NT2/D1 (cell line): Measurements from ENCODE around the gene MRTFA.

Experiments
- DNase-seq: peaks from one replicate; pipeline ENCODE4 v3.0.0-alpha.2; 2011; ENCODE audit warnings: low read depth, low spot score
- H3K27me3 ChIP-seq: 2 replicates; pipeline ENCODE4 v1.6.0; 2011; ENCODE audit warnings: mild to moderate bottlenecking; ENCODE audit not compliant: insufficient read length, insufficient read depth
- H3K36me3 ChIP-seq: 2 replicates; pipeline ENCODE4 v1.6.1; 2011; ENCODE audit warnings: mild to moderate bottlenecking, low read length, mixed read lengths; ENCODE audit not compliant: insufficient read depth, insufficient read length
- H3K4me1 ChIP-seq: 2 replicates; pipeline ENCODE4 v1.5.1; 2011; ENCODE audit not compliant: insufficient read depth, insufficient read length
- H3K4me3 ChIP-seq: 2 replicates; pipeline ENCODE4 v1.5.1; 2011; ENCODE audit warnings: low read depth; ENCODE audit not compliant: insufficient read length
- H3K9ac ChIP-seq: 2 replicates; pipeline ENCODE4 v1.6.0; 2011; ENCODE audit warnings: low read depth; ENCODE audit not compliant: insufficient read length
- H3K9me3 ChIP-seq: 2 replicates; pipeline ENCODE4 v1.5.1; 2011; ENCODE audit warnings: mild to moderate bottlenecking, low read length; ENCODE audit not compliant: insufficient read depth
- SUZ12 ChIP-seq: IDR thresholded peaks from 2 replicates; pipeline ENCODE4 v1.6.1; 2011; ENCODE audit not compliant: insufficient read length, insufficient read depth; ENCODE audit errors: extremely low read depth
- YY1 ChIP-seq: IDR thresholded peaks from 2 replicates; pipeline ENCODE4 v1.6.1; 2011; ENCODE audit not compliant: insufficient read length, insufficient read depth
- ZNF274 ChIP-seq: IDR thresholded peaks from 2 replicates; pipeline ENCODE4 v1.6.1; 2011; ENCODE audit warnings: mild to moderate bottlenecking, low read depth, low read length

MRTFA gene

DNA sequence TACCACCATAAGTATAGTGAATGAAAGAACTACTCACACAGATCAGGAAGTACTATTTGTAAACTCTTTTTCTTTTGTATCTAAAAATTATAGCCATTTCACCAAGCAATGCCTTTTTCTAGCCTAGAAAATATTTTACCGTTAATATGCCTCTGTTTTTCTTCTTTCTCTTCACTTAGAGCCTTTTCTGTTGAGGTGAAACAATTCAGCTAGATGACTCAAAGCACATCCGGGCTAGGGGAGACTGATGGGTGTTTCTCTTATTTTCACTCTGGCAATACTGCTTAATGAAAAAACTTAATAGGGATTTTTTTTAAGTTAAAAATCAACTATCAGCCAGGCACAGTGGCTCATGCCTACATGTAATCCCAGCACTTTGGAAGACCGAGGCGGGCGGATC, 172.8 kb downstream of the MRTFA start:
- TF ChIP-seq ZNF274: no peak
- TF ChIP-seq YY1: no peak
- no peak for TF ChIP-seq SUZ12
- Histone ChIP-seq H3K36me3 (peaks cover 17% of the 10 kb centered on the region), H3K4me1 (no peaks in the 10 kb centered on the region), H3K4me3 (no peak overlapping the region), H3K9me3 (no peaks in the 10 kb centered on the region), H3K27me3 (no peaks in the 10 kb centered on the region), H3K9ac (no peak overlapping the region)
- no peak for DNase-seq

- Histone ChIP-seq H3K9me3 (no peaks in the 10 kb centered on the region), H3K4me3 (no peak overlapping the region), H3K9ac (no peak overlapping the region), H3K4me1 (no peaks in the 10 kb centered on the region), H3K27me3 (no peaks in the 10 kb centered on the region), H3K36me3 (peaks cover 17% of the 10 kb centered on the region)
- DNase-seq: no peak
- TF ChIP-seq YY1: no peak
- no peak for TF ChIP-seq SUZ12
- TF ChIP-seq ZNF274: no peak
Measured at GRCh38 chr22:40463017-40463631, 173.4 kb downstream of the MRTFA start.

GRCh38 chr22:40462195-40462984, 174.1 kb downstream of the MRTFA start:
- Histone ChIP-seq H3K36me3 (peaks cover 17% of the 10 kb centered on the region), H3K9ac (no peak overlapping the region), H3K4me3 (no peak overlapping the region), H3K27me3 (no peaks in the 10 kb centered on the region), H3K9me3 (no peaks in the 10 kb centered on the region), H3K4me1 (no peaks in the 10 kb centered on the region)
- TF ChIP-seq SUZ12: no peak
- no peak for TF ChIP-seq YY1
- no peak for TF ChIP-seq ZNF274
- DNase-seq: no peak

DNA sequence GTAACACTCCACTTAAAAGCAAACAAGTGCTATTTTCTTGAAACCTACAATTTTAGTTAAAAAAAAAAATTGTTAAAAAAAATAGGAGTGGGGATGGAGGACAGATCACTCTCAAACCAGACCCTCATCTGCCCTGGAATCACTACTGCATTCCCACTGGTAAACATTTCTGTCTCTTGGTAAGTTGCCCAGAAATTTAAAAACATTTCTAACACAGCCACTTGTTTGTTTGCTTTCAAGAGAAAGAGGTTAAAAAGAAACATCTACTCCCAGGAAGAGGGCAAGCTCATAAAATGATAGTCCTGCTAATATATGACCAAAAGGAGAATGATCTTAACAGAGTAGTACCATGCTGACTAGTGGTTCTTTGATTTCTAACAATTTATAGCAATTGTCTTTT, 182.8 kb downstream of the MRTFA start:
- H3K4me1 ChIP-seq: no peaks in the 10 kb centered on the region
- TF ChIP-seq ZNF274: no peak
- TF ChIP-seq SUZ12: no peak
- no peak for TF ChIP-seq YY1
- DNase-seq: no peak

DNA sequence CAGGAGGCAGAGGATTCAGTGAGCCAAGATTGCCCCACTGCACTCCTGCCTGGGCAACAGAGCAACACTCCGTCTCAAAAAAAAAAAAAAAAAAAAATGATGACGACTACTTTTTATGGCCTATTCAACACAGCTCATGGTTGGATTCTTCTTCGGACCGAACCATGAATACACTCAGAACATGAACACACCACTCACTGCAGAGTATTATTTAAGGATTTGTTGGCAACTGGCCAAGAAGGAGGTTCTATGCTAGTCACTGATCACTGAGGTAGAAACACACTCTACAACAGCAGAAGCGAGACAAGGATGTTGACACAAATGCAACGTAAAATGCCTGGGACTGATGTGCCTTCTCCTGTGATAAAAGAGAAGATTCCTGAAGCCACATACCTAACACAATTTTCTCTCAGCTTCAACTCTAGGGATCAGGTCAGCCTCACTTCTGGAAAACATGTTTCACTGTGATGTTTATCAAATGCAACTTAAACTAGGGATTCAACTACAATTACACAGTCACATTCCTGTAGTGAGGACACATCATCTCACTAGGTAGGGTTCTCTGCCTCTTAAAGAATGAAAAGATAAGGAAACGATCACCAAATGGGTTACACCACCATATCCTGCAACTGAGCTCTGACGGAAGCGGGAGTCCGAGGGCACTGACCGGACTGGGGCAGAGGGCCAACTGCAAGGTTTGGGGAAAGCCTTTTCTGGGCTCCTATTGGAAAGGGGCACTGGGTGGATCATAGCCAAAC, 183.6 kb downstream of the MRTFA start:
- Histone ChIP-seq H3K36me3 (peaks cover 3% of the 10 kb centered on the region), H3K9me3 (no peaks in the 10 kb centered on the region), H3K9ac (no peak overlapping the region), H3K27me3 (no peaks in the 10 kb centered on the region), H3K4me3 (no peak overlapping the region), H3K4me1 (no peaks in the 10 kb centered on the region)
- DNase-seq: no peak
- TF ChIP-seq ZNF274: no peak
- TF ChIP-seq YY1: no peak
- no peak for TF ChIP-seq SUZ12

More for the DNA sequence above, 182.8 kb downstream of the MRTFA start:
- Histone ChIP-seq H3K27me3 (no peaks in the 10 kb centered on the region), H3K9me3 (no peaks in the 10 kb centered on the region), H3K9ac (no peak overlapping the region), H3K36me3 (peaks cover 3% of the 10 kb centered on the region), H3K4me3 (no peak overlapping the region)

GRCh38 chr22:40451210-40451609, 185.3 kb downstream of the MRTFA start:
- H3K4me1 ChIP-seq: no peaks in the 10 kb centered on the region
- no peak overlapping the region for H3K9ac ChIP-seq
- TF ChIP-seq SUZ12: no peak
- TF ChIP-seq YY1: no peak
- TF ChIP-seq ZNF274: no peak
- H3K36me3 ChIP-seq: peaks cover 3% of the 10 kb centered on the region
- DNase-seq: no peak
- no peak overlapping the region for H3K4me3 ChIP-seq
- no peaks in the 10 kb centered on the region for H3K27me3 ChIP-seq
- H3K9me3 ChIP-seq: no peaks in the 10 kb centered on the region

GRCh38 chr22:40450616-40451015, 185.9 kb downstream of the MRTFA start:
- Histone ChIP-seq H3K36me3 (peaks cover 3% of the 10 kb centered on the region), H3K9me3 (no peaks in the 10 kb centered on the region), H3K4me3 (no peak overlapping the region), H3K9ac (no peak overlapping the region), H3K27me3 (no peaks in the 10 kb centered on the region), H3K4me1 (no peaks in the 10 kb centered on the region)
- no peak for TF ChIP-seq SUZ12
- no peak for TF ChIP-seq YY1
- TF ChIP-seq ZNF274: no peak
- no peak for DNase-seq
